ENCODE data around the gene TCN2. TPM values are rescaled to one million over a fixed set of nuclear protein-coding genes. Genes with fewer than 3 reads are reported as not detected.

Gene TCN2
- total and polyA plus RNA-seq, 7 donors, result 5.5 to 11.7 (median 8.4) TPM

DNA sequence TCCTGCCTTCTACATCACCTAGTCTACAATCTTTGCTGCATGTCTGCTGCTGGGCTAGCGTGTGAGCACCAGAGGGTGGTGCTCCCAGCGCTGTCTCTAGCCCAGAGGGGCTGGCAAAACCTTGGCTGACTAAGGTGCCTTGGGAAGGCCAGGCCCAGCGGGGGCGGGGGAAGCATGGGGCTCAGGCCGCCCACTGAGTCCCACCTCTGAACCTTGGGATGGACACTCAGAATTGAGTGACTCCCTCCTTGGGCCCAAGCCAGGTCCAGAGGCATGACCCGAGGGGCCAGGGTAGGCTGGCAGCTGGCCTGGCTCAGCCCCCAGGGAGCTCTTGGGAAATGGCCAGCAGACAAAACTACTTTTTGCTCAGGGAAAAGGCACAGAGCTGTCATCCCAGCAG lies 24.9 kb upstream of the TCN2 start:
- H3K4me3 ChIP-seq, result no peak overlapping the region
- ATAC-seq (no peak), DNase-seq (no peak)
- no peak overlapping the region for H3K27ac ChIP-seq
- TF ChIP-seq, protein P1, sequence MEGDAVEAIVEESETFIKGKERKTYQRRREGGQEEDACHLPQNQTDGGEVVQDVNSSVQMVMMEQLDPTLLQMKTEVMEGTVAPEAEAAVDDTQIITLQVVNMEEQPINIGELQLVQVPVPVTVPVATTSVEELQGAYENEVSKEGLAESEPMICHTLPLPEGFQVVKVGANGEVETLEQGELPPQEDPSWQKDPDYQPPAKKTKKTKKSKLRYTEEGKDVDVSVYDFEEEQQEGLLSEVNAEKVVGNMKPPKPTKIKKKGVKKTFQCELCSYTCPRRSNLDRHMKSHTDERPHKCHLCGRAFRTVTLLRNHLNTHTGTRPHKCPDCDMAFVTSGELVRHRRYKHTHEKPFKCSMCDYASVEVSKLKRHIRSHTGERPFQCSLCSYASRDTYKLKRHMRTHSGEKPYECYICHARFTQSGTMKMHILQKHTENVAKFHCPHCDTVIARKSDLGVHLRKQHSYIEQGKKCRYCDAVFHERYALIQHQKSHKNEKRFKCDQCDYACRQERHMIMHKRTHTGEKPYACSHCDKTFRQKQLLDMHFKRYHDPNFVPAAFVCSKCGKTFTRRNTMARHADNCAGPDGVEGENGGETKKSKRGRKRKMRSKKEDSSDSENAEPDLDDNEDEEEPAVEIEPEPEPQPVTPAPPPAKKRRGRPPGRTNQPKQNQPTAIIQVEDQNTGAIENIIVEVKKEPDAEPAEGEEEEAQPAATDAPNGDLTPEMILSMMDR (IDR thresholded peaks at IDR 0.05), result no peak
- peaks cover 14 to 100% of the 10 kb centered on the region in 2 donors for H3K36me3 ChIP-seq (ENCODE audit: insufficient read depth in 1 of 2, low read depth in 1 of 2)
- WGBS, 3 donors, result 84 to 87% (median 84%) methylated on average over 6 of the region's 6 CpGs
- no peaks in the 10 kb centered on the region for H3K9me3 ChIP-seq
- H3K27me3 ChIP-seq (ENCODE audit: insufficient read depth in 3 of 3, low read length in 2 of 3), result no peaks in the 10 kb centered on the region
- intact Hi-C loops (cut with DNase I), result no loop called here
- H3K4me1 ChIP-seq, result no peaks in the 10 kb centered on the region

DNA sequence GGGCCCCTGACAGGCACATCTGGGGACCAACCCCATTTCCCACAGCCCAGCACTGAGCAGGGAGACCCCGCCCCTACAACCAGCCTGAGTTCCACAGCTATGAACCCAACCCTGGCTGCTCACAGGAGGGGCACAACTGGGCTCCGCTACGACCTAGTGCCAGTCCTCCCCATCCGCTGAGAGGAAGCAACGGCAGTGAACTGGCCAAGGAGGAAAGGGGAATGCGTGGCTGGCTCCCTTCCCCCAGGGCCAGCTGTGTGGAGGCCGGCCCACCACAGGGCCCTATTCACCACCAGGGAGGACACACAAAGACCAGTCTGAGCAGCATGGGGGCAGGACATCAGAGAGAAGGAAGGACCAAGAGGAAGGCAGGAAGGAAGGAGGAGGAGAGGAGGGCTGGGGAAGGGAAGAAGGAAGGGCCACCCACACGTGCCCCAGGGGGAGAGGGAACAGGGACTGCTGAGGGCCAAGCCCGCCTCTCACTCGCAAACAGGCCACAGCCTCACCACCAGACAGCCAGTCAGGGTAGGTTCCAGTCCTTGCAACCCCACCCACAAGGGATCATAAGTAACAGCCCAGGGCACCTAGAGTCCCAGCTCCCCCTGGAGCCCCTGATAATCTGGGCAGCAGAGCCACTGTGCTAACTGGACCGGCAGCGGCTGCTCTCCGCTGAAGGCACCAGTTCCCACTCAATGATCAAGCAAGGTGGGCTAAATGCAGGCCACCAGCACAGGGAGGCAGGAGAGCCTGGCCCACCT lies 24.0 kb upstream of the TCN2 start:
- Histone ChIP-seq H3K4me1 (no peaks in the 10 kb centered on the region), H3K27ac (no peak overlapping the region), H3K27me3 (ENCODE audit: insufficient read depth in 3 of 3, low read length in 2 of 3) (no peaks in the 10 kb centered on the region), H3K36me3 (ENCODE audit: insufficient read depth in 1 of 2, low read depth in 1 of 2) (peaks cover 17 to 100% of the 10 kb centered on the region in 2 donors), H3K4me3 (no peak overlapping the region), H3K9me3 (no peaks in the 10 kb centered on the region)
- DNase-seq, result no peak
- TF ChIP-seq, protein P1 (IDR thresholded peaks at IDR 0.05), result no peak
- intact Hi-C loops (cut with DNase I), result no loop called here
- WGBS, 3 donors, result 58 to 69% (median 65%) methylated on average over 13 of the region's 13 CpGs
- no peak for ATAC-seq

DNA sequence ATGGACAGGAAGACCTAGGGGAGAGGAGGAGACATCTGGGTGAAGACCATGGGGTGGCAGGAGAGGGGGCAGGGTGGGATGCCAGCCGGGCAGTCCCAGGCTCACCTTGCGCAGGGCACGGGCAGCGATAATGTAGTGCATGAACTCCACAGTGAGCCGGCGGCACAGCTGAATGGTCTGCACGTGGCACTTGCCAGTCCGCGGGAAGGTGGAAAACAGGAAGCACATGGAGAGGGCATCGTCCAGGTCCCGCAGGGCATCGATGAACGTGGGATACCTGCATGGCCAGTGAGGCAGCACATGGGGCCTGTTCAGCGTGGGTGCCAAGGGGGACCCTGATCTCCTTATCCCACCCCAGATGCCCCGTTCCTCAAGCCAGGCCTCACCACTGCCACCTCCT lies 22.5 kb upstream of the TCN2 start:
- TF ChIP-seq, protein P1 (IDR thresholded peaks at IDR 0.05), result no peak
- ATAC-seq, result no peak
- Histone ChIP-seq H3K9me3 (no peaks in the 10 kb centered on the region), H3K4me3 (no peak overlapping the region), H3K4me1 (no peaks in the 10 kb centered on the region), H3K27ac (no peak overlapping the region), H3K27me3 (ENCODE audit: insufficient read depth in 3 of 3, low read length in 2 of 3) (no peaks in the 10 kb centered on the region), H3K36me3 (ENCODE audit: insufficient read depth in 1 of 2, low read depth in 1 of 2) (peaks cover 12 to 100% of the 10 kb centered on the region in 2 donors)
- intact Hi-C loops (cut with DNase I), result no loop called here
- 88 to 92% (median 90%) methylated on average over 14 to 15 of the region's 15 CpGs for WGBS, 3 donors
- DNase-seq, result no peak

DNA sequence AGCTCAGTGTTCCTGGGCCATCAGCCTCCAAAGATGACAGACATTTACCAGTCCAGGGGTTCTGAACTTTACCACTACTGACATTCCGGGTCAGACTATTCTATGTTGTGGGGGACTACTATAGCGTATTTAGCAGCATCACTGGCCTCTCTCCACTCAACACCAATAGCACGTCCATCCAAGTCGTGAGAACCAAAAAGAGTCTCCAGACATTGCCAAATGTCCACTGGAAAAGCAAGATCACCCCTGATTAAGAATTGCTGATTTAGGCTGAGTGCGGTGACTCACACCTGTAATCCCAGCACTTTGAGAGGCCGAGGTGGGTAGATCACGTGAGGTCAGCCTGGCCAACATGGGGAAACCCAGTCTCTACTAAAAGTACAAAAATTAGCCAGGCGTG lies 20.6 kb upstream of the TCN2 start:
- WGBS, 3 donors, result 94 to 96% (median 95%) methylated on average over 8 of the region's 8 CpGs
- H3K36me3 ChIP-seq (ENCODE audit: insufficient read depth in 1 of 2, low read depth in 1 of 2), result peaks cover 12 to 80% of the 10 kb centered on the region in 2 donors
- no peaks in the 10 kb centered on the region for H3K9me3 ChIP-seq
- no peak overlapping the region for H3K4me3 ChIP-seq
- H3K27me3 ChIP-seq (ENCODE audit: insufficient read depth in 3 of 3, low read length in 2 of 3), result no peaks in the 10 kb centered on the region
- no peak overlapping the region for H3K27ac ChIP-seq
- H3K4me1 ChIP-seq, result peaks cover 14% of the 10 kb centered on the region
- TF ChIP-seq, protein P1 (IDR thresholded peaks at IDR 0.05), result no peak
- intact Hi-C loops (cut with DNase I), result no loop called here
- ATAC-seq (no peak), DNase-seq (no peak)

DNA sequence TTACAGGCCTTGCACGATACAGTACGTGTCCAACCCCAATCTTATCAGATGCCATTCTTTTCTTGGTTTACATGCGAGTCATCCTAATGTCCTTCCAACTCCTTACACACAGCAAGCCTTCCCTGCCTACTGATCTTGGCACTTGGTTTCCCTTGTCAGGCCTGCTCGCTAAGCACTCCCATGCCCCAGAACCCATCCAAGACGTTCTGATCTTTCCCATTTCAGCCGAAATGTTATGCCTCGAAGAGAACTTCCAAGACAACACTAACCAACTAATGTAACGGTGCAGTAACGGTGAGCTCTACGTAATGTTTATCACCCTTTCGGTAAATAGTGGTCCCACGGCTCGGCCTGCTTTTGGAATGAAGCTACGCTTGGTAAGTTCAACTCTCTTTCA lies 15.8 kb upstream of the TCN2 start:
- DNase-seq (no peak), ATAC-seq (peak in 1 of 4 donors; percentile 20)
- Histone ChIP-seq H3K27me3 (ENCODE audit: insufficient read depth in 3 of 3, low read length in 2 of 3) (no peaks in the 10 kb centered on the region), H3K4me3 (peak overlapping the region; percentile 88), H3K27ac (peak overlapping the region; percentile 87), H3K4me1 (peaks cover 14% of the 10 kb centered on the region), H3K36me3 (ENCODE audit: insufficient read depth in 1 of 2, low read depth in 1 of 2) (peaks cover 3 to 33% of the 10 kb centered on the region in 2 donors), H3K9me3 (no peaks in the 10 kb centered on the region)
- intact Hi-C loops (cut with DNase I), result no loop called here
- WGBS, 3 donors, result 2 to 3% (median 2%) methylated on average over 14 of the region's 14 CpGs
- TF ChIP-seq, protein P1 (IDR thresholded peaks at IDR 0.05), result no peak
